B cell (primary cell): Measurements from ENCODE around the gene NUDT7. TPM values are rescaled to one million over a fixed set of nuclear protein-coding genes. Genes with fewer than 3 reads are reported as not detected.

ENCODE experiments used
- ATAC-seq: fragments of 200-7000 bp; cut with Tn5 transposase; one replicate; pipeline ENCODE4 v1.10.0; 2021; ENCODE audit warnings: low read depth, mild to moderate bottlenecking, moderate number of reproducible peaks, moderate library complexity
- CTCF ChIA-PET: fragments of 350-600 bp; sonication (Branson Sonifier 250); formaldehyde crosslinking; loops from one replicate; lab custom pipeline; 2021; ENCODE audit warnings: antibody characterized with exemption, inconsistent platforms; lab: Charles Lee
- POLR2A ChIA-PET: fragments of 350-600 bp; sonication (Branson Sonifier 250); formaldehyde crosslinking; loops from one replicate; lab custom pipeline; 2021; ENCODE audit warnings: antibody characterized with exemption; lab: Charles Lee
- DNase-seq: peaks from one replicate; pipeline ENCODE4 v3.0.0; 2013
- H2AFZ ChIP-seq: 2 replicates; pipeline ENCODE4 v1.6.1; 2012; ENCODE audit warnings: mild to moderate bottlenecking, low read depth, low read length; ENCODE audit not compliant: insufficient read depth, poor library complexity, severe bottlenecking
- H3K27ac ChIP-seq, 2 donors: 1 replicate in 1 of 2; 2 replicates in 1 of 2; pipeline ENCODE4 v1.5.1; 2012 to 2013; ENCODE audit warnings: low read length in 2 of 2, mild to moderate bottlenecking in 2 of 2, moderate library complexity in 1 of 2
- H3K27me3 ChIP-seq, 4 experiments: fragments of 200-600 bp in 1 of 4; sonication (generic) in 1 of 4; replicated peaks in 1 of 4; 1 replicate in 2 of 4; 2 replicates in 2 of 4; pipeline versions ENCODE4 v1.6.1 to v1.7.0; 2013 to 2016; ENCODE audit warnings: low read length in 3 of 4, mild to moderate bottlenecking in 2 of 4, mixed read lengths in 1 of 4, moderate library complexity in 1 of 4; ENCODE audit not compliant: insufficient read depth in 4 of 4, control insufficient read depth in 3 of 4; ENCODE audit errors: control extremely low read depth in 1 of 4
- H3K36me3 ChIP-seq, 2 experiments: replicated peaks in 1 of 2; 1 replicate in 1 of 2; 2 replicates in 1 of 2; pipeline versions ENCODE4 v1.6.1 to v1.7.1; 2013; ENCODE audit warnings: low read length in 1 of 2; ENCODE audit not compliant: insufficient read depth in 2 of 2, control insufficient read depth in 1 of 2; ENCODE audit errors: control extremely low read depth in 1 of 2, extremely low read depth in 1 of 2
- H3K4me1 ChIP-seq, 2 donors: fragments of 200-600 bp in 1 of 2; sonication (generic) in 1 of 2; 1 replicate in 1 of 2; 2 replicates in 1 of 2; pipeline versions ENCODE4 v1.5.1 to v1.6.1; 2013 to 2017; ENCODE audit warnings: low read length in 2 of 2; ENCODE audit not compliant: control insufficient read depth in 2 of 2, insufficient read depth in 2 of 2
- H3K4me2 ChIP-seq: replicated peaks from 2 replicates; pipeline ENCODE3; 2012; ENCODE audit warnings: mild to moderate bottlenecking, low read depth, low read length; ENCODE audit not compliant: poor library complexity, severe bottlenecking
- H3K4me3 ChIP-seq, 5 experiments: fragments of 200-600 bp in 1 of 5; sonication (generic) in 1 of 5; 1 replicate in 3 of 5; 2 replicates in 2 of 5; pipeline versions ENCODE4 v1.5.1 to v1.7.0; 2011 to 2016; ENCODE audit warnings: low read length in 4 of 5, mild to moderate bottlenecking in 4 of 5, low read depth in 2 of 5, control low read depth in 1 of 5, moderate library complexity in 1 of 5; ENCODE audit not compliant: insufficient read depth in 1 of 5; ENCODE audit errors: control extremely low read depth in 1 of 5, extremely low read depth in 1 of 5
- H3K79me2 ChIP-seq: fragments of 200-600 bp; sonication (generic); one replicate; pipeline ENCODE4 v1.6.0; 2016; ENCODE audit warnings: low read length; ENCODE audit not compliant: control insufficient read depth, insufficient read depth
- H3K9ac ChIP-seq: fragments of 200-600 bp; sonication (generic); 2 replicates; pipeline ENCODE4 v1.6.1; 2017; ENCODE audit warnings: mild to moderate bottlenecking, low read length, moderate library complexity
- H3K9me3 ChIP-seq, 3 donors: one replicate each; pipeline versions ENCODE4 v1.6.1 to v1.7.1; 2013; ENCODE audit warnings: low read length in 2 of 3; ENCODE audit not compliant: control insufficient read depth in 2 of 3, insufficient read depth in 1 of 3; ENCODE audit errors: control extremely low read depth in 1 of 3
- H4K20me1 ChIP-seq: 2 replicates; pipeline ENCODE4 v1.6.0; 2012; ENCODE audit warnings: mild to moderate bottlenecking, low read length; ENCODE audit not compliant: insufficient read depth, control insufficient read depth, poor library complexity, severe bottlenecking
- H3K27ac Mint-ChIP-seq: one replicate; pipeline ENCODE4 v1.8.0; 2021; ENCODE audit warnings: mixed read lengths
- H3K27me3 Mint-ChIP-seq: one replicate; pipeline ENCODE4 v1.8.0; 2021; ENCODE audit warnings: mixed read lengths
- H3K4me1 Mint-ChIP-seq: one replicate; pipeline ENCODE4 v1.8.0; 2021; ENCODE audit warnings: mixed read lengths
- H3K4me3 Mint-ChIP-seq: one replicate; pipeline ENCODE4 v1.8.0; 2021; ENCODE audit warnings: mixed read lengths
- H3K9me3 Mint-ChIP-seq: one replicate; pipeline ENCODE4 v1.8.0; 2022; ENCODE audit warnings: mixed read lengths; ENCODE audit not compliant: insufficient read depth
- CTCF ChIP-seq: fragments of 200-600 bp; IDR thresholded peaks from one replicate; pipeline ENCODE4 v1.8.0; 2022; ENCODE audit warnings: antibody characterized with exemption, mild to moderate bottlenecking
- EZH2 ChIP-seq: IDR thresholded peaks from 2 replicates; pipeline ENCODE4 v1.6.1; 2012; ENCODE audit warnings: borderline replicate concordance, low read depth, mild to moderate bottlenecking, moderate library complexity, low read length; ENCODE audit not compliant: insufficient read depth, poor library complexity, severe bottlenecking
- WGBS: methylation state at CpG from one replicate; pipeline ENCODE4 v1.1.5; 2013; ENCODE audit warnings: missing lambda C conversion rate; ENCODE audit not compliant: insufficient coverage; 5-methylcytosine and 5-hydroxymethylcytosine counted together
- intact Hi-C: fragments of 100-400 bp; cut with micrococcal nuclease; formaldehyde crosslinking; loops from one replicate; pipeline ENCODE4 v1.10.0; 2022
- polyA plus RNA-seq: library from polyadenylated mRNA; depleted of rRNA; stranded (reverse); fragments of >200 nt; gene quantifications from 2 replicates; pipeline ENCODE4 v1.2.3, GENCODE V29; 2012
- total RNA-seq, 2 donors: library from RNA; stranded (reverse); fragments of 120-200 nt in 1 of 2; gene quantifications; 1 replicate in 1 of 2; 2 replicates in 1 of 2; pipeline versions ENCODE4 v1.2.3 to v1.2.4, GENCODE V29; 2013 to 2022

NUDT7 gene
- total and polyA plus RNA-seq, 2 donors (not counting 1 experiment from before 2014, with no cell fraction given), result 4.8 to 8.4 TPM

DNA sequence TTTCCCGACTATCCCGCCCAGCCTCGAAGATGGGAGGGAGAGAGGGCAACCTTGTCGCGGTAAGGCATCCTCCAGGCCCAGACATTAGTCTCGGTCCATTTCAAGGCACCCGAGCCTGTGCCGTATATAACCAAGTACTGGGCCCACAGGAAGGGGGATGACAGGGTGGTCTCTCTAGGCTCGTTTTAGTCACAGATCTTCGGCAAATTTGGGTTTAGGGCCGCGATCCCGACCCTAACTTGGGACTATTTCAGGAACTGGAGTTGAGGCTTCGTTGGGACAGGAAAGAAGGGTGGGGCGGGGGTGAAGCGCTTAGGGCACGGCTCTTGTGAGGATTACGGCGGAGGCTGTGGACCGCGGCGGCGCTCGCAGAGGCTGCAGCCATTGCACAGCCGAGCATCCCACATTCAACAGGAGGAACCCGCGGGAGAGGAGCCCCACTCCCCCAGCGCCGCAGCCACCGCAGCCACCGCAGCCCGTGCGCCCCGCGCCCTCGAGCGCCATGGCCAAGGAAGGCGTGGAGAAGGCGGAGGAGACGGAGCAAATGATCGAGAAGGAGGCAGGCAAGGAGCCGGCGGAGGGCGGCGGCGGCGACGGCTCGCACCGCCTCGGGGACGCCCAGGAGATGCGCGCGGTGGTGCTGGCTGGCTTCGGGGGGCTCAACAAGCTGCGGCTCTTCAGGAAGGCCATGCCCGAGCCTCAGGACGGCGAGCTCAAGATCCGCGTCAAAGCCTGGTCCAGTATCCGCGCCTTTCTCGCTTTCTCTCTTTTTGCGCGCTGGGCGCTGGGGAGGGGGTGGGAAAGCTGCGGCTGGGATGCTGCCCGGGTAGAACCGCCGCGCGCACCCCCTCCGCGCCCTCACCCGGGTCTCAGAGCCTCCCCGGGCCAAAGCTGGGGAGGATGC, 66.1 kb downstream of the NUDT7 start, which contains the start of gene VAT1L:
Gene VAT1L (plus strand): TSS at position 384 of the 904 bp plus-strand sequence. CDS start 119 bp downstream, at position 503.
- H3K9me3 Mint-ChIP-seq, result no peaks in the 10 kb centered on the region
- H3K9me3 ChIP-seq, result peaks cover 0 to 4% (median 0%) of the 10 kb centered on the region in 3 donors
- H3K27ac ChIP-seq, result no peak within 1 kb of the TSS
- peaks cover 0 to 43% (median 34%) of the 10 kb centered on the region in 4 experiments for H3K27me3 ChIP-seq
- H3K27me3 Mint-ChIP-seq, result peaks cover 67% of the 10 kb centered on the region
- H3K79me2 ChIP-seq, result no peaks in the 10 kb centered on the region
- ATAC-seq, result no peak
- H2AFZ ChIP-seq, result peak within 1 kb of the TSS; percentile 56
- peak; percentile 51 for DNase-seq
- ChIA-PET CTCF (no interaction called here), POLR2A (no interaction called here)
- no peak for TF ChIP-seq EZH2
- no peak for TF ChIP-seq CTCF
- H3K4me2 ChIP-seq, result peak within 1 kb of the TSS; percentile 85
- no peaks in the 10 kb centered on the region for H3K36me3 ChIP-seq
- intact Hi-C loops, result no loop called here
- H3K4me3 Mint-ChIP-seq, result peak within 1 kb of the TSS; percentile 84
- H3K4me1 Mint-ChIP-seq, result peaks cover 21% of the 10 kb centered on the region
- no peak within 1 kb of the TSS for H3K27ac Mint-ChIP-seq
- H3K4me3 ChIP-seq, result peak within 1 kb of the TSS in 4 of 5 experiments; percentile 32 to 50 (median 40)
- H4K20me1 ChIP-seq, result no peaks in the 10 kb centered on the region
- peak within 1 kb of the TSS; percentile 47 for H3K9ac ChIP-seq
- H3K4me1 ChIP-seq, result peaks cover 19 to 25% of the 10 kb centered on the region in 2 donors
- WGBS, result under 1% methylated on average over 69 of the region's 78 CpGs
